ENCODE data around the gene ST6GALNAC4.
A peak's percentile ranks its signal among the peaks of the same experiment; 100 is the strongest.

The ST6GALNAC4 gene

DNA sequence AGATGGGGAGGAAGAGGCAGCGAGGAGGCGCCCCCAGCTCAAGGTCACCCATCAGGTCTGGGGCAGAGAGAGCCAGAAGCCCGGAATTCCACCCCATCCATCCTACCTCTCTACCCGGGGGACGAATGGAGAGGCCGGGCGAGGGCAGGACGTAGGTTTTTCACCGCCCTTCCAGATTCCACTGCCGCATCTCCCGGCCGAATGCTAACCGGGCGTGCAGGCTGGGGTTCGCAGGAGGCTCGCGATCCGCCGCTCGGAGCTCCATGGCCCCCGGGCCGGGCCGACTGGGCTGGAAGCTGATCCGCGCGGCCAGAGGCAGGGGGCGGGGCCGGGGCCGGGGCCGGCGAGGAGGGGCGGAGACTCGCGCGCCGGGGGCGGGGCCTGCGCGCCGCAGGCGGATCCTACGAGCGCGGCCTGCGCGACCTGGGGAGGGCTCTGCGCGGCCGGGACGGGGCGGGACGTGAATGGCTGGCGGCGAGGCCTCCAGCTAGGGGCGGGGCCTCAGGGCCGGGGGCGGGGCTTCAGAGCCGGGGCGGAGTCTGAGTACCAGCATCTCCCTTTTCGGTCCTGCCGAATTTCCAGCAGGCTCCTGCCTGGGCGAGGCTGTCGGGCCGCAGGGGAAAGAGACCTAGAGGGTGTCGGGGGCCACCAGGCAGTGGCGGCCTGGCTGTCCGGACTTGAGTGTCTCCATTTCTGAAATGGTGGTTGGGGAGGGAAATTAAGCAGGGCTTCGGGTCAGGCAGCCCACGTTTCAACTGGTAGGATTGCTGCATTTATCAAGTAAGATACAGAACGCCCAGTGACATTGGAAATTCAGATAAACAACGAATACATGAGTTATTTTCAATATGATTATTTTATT lies at the start of gene ST6GALNAC4:
ST6GALNAC4 (minus strand) TSS at position 322 of the 862 bp plus-strand sequence. CDS start 622 bp downstream, outside the sequence.
- DNase-seq (ENCODE audit: low read depth in 2 of 2): peak; percentile 92 to 98

DNA sequence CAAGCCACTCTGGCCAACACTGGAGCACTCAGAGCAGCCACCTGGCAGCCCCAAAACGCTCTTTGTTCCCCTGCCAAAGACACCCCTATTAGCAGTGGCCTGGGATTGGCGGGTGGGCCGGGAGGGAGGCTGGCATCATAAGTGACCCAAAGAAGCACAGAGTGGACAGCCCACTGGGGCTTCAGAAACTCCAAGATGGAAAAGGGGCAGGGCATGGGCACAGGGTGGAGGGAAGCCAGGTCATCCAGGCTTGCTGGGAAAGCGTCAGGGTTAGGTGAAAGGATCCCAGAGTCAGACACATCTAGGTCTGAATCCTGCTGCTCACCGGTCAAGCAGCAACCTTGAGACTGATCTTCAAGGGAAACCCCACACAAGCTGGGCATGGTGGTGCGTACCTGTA lies 49.1 kb upstream of the ST6GALNAC4 start:
- DNase-seq (ENCODE audit: low read depth in 2 of 2): no peak

DNA sequence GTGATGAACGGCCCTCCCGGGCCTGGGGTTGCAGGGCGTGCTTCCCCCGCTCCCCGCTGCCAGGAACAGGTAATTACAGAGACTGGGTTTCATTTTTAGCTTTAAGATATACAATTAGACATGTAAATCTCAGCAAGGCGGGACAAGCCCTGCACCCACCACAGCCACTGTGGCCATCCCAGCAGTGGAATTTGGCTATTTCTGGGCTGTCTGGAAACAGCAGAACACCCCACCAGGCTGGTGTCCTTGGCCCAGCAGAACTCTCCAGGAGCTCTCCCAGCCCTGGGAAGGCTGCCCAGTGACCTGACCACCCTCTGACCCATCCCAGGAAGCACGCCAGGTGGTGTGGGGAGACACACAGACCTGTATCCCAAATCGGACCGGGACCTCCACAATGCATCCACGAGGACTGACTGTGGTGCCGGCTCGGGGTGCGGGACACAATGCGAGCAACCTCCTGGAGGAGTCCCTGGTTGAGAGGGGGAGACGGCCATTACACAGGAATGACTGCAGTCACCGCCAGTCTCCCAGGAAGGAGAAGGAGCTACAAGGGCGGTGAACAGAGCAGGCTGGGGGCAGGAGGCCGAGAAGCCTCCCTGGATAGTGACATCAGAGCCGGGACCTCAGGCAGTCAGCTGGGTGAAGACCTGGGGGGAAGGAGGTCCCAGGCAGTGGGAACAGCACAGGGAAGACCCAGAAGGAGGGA lies 46.7 kb upstream of the ST6GALNAC4 start:
- DNase-seq (ENCODE audit: low read depth in 2 of 2): no peak

DNA sequence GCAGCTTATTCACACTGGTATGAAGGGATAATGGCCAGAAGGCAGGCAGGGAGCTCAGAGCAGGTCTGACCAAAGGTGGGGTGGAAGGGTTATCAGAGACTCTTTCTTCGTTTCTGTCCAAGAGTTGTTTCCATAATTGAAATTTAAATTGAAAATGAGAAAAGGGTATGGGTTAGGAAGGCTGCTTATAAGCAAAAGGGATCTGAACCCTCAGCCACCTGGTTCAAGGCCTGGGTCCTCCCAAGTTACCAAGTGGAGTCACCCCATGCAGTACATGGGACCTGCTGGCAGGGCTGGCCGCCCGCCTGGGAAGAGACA lies 46.2 kb upstream of the ST6GALNAC4 start:
- no peak for DNase-seq (ENCODE audit: low read depth in 2 of 2)

GRCh38 chr9:127962278-127962677 lies 45.4 kb upstream of the ST6GALNAC4 start:
- DNase-seq (ENCODE audit: low read depth in 2 of 2): no peak

DNA sequence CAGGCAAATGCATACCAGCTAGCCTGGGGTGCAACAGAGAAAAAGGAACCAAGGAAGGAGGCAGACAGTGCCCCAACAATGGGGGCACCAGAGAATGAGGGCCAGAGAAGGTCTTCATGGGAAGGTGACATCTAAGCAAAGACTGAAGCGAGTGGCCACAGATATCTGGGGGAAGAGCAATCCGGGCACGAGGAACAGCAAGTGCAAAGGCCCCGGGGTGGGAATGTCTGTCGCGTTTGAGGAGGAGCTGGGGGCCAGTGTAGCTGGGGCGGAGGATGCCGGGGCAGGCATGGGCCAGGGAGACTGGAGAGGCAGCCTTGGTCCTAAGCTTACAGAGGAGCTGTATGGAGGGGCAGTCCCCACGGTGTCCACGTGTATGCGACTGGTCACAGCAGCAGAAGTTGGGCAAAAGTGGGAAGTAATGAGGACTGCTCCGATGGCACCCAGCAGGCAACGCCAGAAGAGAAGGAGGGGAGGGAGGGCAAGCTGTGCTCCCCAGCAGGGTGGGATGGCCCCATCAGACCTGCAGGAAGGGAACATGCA lies 44.8 kb upstream of the ST6GALNAC4 start:
- DNase-seq (ENCODE audit: low read depth in 2 of 2): no peak

- no peak for DNase-seq (ENCODE audit: low read depth in 2 of 2)
Observed at GRCh38 chr9:127961155-127961490, 44.3 kb upstream of the ST6GALNAC4 start.

- DNase-seq (ENCODE audit: low read depth in 2 of 2): no peak
Observed at GRCh38 chr9:127960410-127961154, 43.7 kb upstream of the ST6GALNAC4 start.

DNA sequence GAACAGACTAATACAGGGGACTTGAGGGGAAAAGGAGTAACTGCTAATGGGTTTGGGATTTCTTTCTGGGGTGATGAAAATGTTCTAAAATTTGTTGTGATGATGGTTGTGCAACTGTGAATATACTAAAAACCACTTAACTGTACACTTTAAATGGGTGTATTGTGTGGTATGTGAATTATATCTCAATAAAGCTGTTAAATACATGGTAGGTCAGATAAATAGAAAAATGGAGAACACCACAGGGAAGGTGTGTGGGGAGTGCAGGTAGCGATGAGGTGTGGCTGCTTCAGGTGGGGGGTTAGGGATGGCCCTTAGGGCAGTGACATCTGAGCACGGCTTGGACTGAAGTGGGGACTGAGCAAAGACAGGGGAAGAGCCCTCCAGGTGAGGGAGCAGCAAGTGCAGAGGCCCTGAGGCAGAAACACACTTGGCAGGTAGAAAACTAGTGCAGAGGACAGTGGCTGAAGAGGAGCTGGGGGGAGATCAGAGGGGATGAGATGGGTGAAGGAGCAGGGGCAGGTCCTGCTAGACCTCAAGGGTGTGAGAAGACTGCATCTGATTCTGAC lies 43.1 kb upstream of the ST6GALNAC4 start:
- no peak for DNase-seq (ENCODE audit: low read depth in 2 of 2)

DNA sequence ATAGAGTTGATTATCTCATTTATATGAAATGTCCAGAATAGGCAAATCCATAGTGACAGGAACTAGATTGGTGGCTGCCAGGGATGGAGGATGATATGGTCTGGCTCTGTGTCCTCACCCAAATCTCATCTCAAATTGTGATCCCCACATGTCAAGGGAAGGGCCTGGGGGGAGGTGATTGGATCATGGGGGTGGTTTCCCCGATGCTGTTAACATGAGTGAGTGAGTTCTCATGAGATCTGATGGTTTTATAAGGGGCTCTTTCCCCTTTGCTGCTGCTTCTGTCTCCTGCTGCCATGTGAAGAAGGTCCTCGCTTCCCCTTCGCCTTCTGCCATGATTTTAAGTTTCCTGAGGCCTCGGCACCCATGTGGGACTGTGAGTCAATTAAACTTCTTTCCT lies 42.6 kb upstream of the ST6GALNAC4 start:
- no peak for DNase-seq (ENCODE audit: low read depth in 2 of 2)

DNA sequence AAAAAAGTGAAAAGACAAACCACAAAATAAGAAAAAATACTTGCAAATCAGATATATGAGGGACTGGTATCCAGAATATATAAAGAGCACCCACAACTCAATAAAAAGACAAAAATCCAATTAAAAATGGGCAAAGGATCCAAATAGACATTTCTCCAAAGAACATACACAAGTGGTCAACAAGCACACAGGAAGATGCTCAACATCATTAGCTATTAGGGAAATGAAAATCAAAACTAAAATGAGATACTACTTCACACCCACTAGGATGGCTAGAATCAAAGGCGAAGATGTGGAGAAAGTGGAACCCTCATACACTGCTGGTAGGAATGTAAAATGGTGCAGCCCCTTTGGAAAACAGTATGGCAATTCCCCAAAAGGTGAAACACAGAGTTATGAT lies 41.9 kb upstream of the ST6GALNAC4 start:
- no peak for DNase-seq (ENCODE audit: low read depth in 2 of 2)

GRCh38 chr9:127955294-127956015 lies 38.6 kb upstream of the ST6GALNAC4 start:
- peak; percentile 72 to 82 for DNase-seq (ENCODE audit: low read depth in 2 of 2)

DNA sequence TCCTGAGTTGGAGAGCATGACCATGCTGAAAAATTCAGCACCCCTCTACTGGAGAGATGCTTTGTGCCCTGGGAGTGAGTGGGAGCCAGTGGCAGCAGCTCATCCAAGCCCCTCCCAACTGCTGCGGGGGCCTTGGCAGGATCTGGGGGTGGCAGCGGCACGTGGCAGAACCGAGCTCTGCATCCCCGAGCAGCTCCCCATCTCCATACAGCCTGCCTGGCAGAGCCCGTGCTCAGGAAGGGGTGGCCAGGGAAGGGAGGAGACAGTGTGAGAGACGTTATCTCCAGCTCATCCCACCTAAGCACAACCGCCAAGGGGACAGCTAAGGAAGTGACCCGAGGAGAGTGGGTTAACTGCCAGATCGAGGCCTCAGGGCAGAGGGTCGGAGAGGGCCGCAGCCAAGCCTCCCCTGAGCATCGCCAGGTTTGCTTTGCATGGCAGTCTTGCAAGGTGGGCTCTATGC lies 38.0 kb upstream of the ST6GALNAC4 start:
- DNase-seq (ENCODE audit: low read depth in 2 of 2): no peak

DNA sequence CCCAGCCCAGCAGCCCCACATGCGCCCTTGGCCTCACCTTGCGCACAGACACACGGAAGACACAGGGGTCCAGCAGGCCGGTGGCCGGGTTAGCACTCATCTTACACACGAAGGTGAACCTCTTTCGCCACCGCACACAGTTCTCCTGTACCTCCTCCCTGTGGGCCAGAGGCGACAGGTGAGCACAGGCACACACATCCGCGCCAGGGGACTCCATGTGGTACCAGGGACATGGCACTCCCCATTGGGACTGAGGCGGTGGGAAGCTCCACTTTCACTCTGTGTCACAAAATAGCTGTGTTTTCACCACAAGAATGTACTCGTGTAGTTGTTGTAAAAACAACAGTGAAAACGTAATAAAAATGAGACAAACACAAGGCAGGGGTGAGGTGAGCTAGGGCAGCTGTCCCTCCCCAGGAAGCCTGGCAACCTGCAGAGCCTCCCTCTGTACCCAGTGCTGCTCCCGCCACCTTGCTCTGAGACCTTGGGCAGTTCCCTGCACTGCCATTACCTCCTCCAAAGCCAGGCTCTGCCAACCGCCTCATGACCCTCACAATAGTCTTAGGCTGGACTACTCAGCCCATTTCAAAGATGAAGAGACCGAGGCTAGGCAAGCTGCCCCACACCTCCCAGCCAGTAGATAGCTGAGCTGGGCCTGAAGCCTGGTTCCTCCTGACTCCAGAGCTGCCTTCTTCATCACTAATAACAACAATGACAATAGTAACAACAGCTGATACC lies 37.1 kb upstream of the ST6GALNAC4 start:
- DNase-seq (ENCODE audit: low read depth in 2 of 2): no peak

DNA sequence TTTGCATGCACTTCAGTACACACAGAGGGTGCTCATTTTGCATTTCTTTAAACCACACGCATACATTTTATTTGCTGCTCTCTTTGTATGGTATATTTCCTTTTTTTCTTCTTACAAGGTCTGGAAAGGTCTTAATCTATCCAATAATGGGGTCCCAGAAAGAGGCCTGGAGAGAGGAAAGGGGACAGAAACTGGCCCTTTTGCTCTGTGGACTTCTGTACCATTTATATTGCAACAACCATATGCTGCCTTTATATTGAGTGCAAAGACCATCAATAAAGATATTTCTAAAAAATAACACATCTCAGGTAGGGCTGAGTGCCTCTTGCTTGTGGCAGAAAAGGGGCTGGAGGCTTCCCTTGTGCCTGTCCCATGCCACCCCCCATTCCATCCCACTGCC lies 36.3 kb upstream of the ST6GALNAC4 start:
- DNase-seq (ENCODE audit: low read depth in 2 of 2): no peak

DNA sequence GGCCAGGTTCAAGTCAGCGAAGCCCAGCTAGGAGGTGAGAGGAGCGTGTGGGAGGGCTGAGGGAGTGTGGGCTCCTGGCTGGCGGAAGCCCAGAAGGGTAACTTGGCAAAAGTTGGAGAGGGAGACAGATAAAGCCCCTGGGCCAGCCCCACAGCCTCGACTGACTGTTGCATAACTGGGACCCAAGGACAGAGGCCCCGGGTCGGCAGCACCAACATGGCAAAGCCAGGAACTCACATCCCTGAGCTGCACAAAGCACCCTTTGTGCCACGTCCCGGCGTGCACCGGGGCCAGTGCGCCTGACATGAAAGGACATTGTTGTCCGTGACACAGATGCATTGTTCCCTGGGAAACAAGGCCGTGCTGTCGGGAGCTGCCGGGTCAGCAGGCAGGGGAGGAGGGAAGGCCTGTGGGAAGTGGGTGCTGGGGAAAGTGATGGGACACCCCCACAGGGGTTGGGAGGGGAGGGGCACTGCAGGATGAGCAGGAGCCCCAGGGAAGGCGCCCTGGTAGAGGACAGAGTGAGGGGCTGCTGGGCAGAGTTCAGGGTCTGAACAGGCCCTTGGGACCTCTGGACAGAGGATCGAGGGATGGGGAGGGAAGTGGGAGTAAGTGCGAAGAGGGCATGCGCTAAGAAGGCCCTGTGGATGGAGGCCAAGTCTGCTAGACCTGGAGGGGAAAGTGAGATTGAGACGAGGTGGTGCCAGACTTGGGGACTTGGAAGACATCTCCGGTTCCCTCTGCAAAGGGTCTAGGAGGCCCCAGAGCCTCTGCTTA lies 33.9 kb upstream of the ST6GALNAC4 start:
- no peak for DNase-seq (ENCODE audit: low read depth in 2 of 2)

- no peak for DNase-seq (ENCODE audit: low read depth in 2 of 2)
Observed at GRCh38 chr9:127949827-127950512, 33.1 kb upstream of the ST6GALNAC4 start.

DNA sequence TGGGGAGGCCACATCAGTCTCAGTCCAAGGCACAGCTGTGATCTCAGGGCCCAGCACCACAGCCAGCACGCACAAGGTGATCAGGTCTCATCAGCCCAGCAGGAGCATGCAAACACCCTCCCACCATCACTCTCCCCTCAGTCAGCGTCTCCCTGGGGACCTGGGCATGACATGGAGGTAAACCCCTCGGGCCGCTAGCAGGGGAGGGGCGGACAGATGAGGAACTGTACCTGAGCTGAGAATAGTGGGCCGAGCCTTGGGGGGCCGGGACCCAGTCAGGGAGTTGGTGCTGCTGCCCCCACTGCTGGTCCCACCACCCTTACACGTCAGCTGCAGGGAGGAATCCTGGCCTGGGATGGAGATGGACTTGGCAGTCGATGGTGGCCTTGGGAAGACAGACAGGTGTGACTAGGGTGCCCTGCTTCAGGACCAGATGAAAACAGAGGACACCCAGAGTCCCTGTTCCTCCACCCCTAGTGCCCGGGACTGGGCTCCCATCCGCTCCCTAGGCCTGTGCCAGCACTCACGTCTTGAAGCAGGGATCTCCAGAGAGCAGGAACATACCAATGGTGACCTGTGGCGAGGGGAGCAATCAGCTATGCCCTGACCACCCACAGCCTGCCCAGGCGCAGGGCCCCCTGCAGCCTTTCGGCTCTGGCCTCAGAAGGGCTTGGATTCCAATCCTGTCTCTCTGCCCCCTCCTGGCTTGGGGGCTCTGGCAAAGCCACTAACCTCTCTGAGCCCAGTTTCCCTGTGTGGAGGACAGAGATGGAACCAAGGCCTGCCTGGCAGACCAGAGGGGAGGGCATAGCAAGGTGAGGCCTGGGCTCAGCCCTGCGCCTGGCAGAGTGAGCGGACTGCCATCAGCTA lies 31.2 kb upstream of the ST6GALNAC4 start:
- DNase-seq (ENCODE audit: low read depth in 2 of 2): no peak
